Mucosa of rectum (tissue), 2 donors: Measurements from ENCODE around the gene SLC39A7.
A peak's percentile ranks its signal among the peaks of the same experiment; 100 is the strongest.

ENCODE experiments used
- H3K27ac ChIP-seq, 2 donors: one replicate each; pipeline ENCODE4 v1.7.0; 2013; ENCODE audit warnings: inconsistent platforms in 2 of 2, low read depth in 2 of 2, low read length in 2 of 2
- H3K27me3 ChIP-seq, 2 donors: one replicate each; pipeline ENCODE4 v1.7.0; 2013; ENCODE audit warnings: low read length in 2 of 2; ENCODE audit not compliant: control insufficient read depth in 2 of 2, insufficient read depth in 2 of 2
- H3K36me3 ChIP-seq, 2 donors: one replicate each; pipeline ENCODE4 v1.7.0; 2013; ENCODE audit warnings: low read length in 2 of 2; ENCODE audit not compliant: control insufficient read depth in 2 of 2, insufficient read depth in 2 of 2
- H3K4me1 ChIP-seq, 2 donors: one replicate each; pipeline ENCODE4 v1.7.0; 2013; ENCODE audit warnings: low read length in 2 of 2, mild to moderate bottlenecking in 1 of 2; ENCODE audit not compliant: control insufficient read depth in 2 of 2, insufficient read depth in 2 of 2
- H3K4me3 ChIP-seq, 2 donors: one replicate each; pipeline ENCODE4 v1.7.0; 2013; ENCODE audit warnings: low read length in 2 of 2
- H3K9ac ChIP-seq, 2 donors: one replicate each; pipeline ENCODE4 v1.7.0; 2013; ENCODE audit warnings: low read length in 2 of 2, low read depth in 1 of 2, mild to moderate bottlenecking in 1 of 2
- H3K9me3 ChIP-seq, 2 donors: one replicate each; pipeline ENCODE4 v1.7.0; 2013; ENCODE audit warnings: low read length in 2 of 2; ENCODE audit not compliant: control insufficient read depth in 2 of 2
- donor health status: healthy.
- donor health status: Normal muscosa, but diverticular disease.

Gene SLC39A7

DNA sequence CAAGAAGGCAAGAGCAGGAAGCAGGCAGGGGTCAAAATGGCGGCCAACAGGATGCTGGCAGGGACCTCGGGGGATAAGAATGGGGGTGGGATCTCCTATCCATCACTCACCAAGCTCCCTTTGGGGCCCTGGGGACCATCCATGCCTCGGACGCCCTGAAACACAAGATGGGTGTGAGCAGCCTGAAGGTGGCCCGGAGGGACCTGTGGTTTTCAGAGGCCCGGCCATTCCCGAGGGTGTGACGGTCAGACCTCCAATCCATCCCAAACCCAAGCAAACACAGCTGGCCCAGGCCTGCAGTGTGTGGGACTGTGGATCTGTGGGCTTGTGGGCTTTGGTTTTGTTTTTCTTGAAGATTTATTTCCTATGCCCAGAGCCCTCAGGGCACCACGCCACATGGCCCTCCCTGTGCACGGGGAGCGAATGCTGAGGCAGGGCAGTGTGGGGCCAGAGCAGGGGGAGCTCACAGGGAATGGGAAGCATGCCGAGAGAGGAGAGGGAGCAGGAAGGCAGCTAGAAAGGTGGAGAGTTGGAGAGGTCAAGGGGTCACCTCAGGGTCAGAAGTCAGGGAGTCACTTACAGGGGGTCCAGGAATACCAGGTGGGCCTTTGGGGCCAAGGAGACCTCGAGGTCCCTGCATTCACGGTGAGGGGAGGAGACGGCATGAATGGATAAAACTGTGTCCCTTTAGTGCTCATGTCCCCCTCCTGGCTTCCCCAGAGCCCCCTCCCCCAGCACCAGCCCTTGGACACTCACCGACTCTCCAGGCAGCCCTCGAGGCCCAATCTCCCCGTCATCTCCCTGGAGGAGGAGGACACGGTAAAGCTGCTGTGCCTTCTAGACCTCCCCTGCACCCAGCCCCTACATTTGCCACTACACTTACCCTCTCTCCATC, 22.9 kb upstream of the SLC39A7 start:
- Histone ChIP-seq H3K27ac (no peak overlapping the region), H3K9me3 (no peaks in the 10 kb centered on the region), H3K36me3 (no peaks in the 10 kb centered on the region), H3K4me1 (no peaks in the 10 kb centered on the region), H3K9ac (no peak overlapping the region), H3K4me3 (no peak overlapping the region), H3K27me3 (peaks cover 2 to 6% of the 10 kb centered on the region in 2 donors)

DNA sequence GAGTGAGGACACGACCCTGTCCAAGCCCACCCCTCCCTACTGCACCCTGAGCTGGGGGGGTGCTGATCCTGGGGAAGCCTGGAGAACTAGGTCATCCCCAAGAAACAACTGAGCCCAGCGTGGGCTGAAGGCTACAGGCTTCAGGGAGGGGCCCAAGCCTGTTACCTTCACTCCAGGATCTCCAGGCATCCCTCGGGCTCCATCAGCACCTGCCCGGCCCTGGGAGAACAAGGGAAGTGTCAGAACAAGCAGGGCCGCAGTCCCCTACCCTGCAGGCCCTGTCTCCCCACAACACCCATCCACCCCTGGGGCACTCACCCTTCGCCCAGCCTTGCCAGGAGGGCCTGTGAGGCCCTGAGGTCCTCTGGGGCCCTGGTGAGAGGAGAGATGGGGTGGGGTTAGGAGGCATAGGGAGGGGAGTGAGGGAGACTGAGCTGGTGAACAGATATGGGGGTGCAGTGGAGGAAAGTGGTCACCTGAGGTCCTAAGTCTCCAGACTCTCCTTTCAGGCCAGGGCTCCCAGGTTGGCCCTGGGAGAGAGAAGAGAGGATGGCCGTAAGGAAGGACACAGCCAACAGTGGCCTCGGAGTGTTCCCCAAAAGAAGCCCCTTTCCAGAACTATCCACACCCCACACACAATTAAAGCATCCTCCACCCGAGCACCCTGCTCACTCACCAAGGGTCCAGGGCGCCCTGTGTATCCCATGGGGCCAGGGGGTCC, 21.8 kb upstream of the SLC39A7 start:
- Histone ChIP-seq H3K4me3 (no peak overlapping the region), H3K36me3 (no peaks in the 10 kb centered on the region), H3K9me3 (no peaks in the 10 kb centered on the region), H3K27ac (no peak overlapping the region), H3K27me3 (peaks cover 0 to 2% of the 10 kb centered on the region in 2 donors), H3K4me1 (no peaks in the 10 kb centered on the region), H3K9ac (no peak overlapping the region)

DNA sequence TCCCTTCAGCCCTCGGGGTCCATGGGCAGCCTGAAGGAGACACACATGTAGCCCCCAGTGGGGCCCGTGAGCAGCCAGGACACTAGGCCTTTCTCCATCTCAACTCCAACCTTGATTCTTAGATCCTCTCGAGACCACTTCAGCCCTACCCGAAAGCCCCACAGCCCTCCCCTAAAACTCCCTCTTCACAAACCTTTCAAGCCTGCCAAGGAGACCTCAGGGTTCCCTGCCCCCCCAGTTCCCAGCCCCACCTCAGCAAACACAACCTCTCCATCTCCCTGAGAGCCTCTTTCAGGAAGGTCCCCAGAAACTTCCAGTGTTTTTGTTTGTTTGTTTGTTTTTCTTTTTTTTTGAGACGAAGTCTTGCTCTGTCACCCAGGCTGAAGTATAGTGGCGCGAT, 19.5 kb upstream of the SLC39A7 start:
- Histone ChIP-seq H3K27ac (no peak overlapping the region), H3K27me3 (no peaks in the 10 kb centered on the region), H3K9ac (no peak overlapping the region), H3K36me3 (no peaks in the 10 kb centered on the region), H3K9me3 (no peaks in the 10 kb centered on the region), H3K4me3 (no peak overlapping the region), H3K4me1 (no peaks in the 10 kb centered on the region)

DNA sequence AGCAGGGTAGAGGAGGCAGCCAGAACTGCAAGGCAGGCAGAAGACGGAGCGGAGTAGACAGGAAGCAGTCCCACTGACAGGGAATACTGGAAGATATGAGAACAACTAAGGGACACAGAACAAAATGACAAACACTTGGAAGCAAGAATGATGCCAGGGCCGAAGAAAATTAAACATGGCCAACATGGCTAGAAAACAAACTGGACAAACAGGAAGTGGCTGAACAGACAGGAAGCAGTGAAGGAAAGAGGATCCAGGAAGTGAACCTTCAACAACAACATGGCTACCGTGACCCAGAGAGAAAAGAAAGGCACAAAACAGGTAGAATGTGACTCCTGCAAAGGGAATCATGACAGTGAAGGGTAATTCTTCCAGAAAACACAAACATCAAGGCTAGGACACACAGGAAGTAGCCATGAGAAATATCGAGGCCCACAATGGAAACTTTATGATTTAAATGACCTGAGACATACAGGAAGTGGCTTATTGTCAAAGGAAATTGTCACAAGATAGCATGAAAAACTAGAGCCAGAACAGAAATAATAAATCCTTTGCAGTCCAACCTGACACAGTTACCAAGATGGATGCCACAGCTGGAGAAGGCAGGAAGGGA, 17.5 kb upstream of the SLC39A7 start:
- H3K9me3 ChIP-seq = no peaks in the 10 kb centered on the region
- peak overlapping the region in 1 of 2 donors; percentile 37 for H3K4me3 ChIP-seq
- no peaks in the 10 kb centered on the region for H3K4me1 ChIP-seq
- no peak overlapping the region for H3K9ac ChIP-seq
- H3K36me3 ChIP-seq = no peaks in the 10 kb centered on the region
- peaks cover 0 to 1% of the 10 kb centered on the region in 2 donors for H3K27me3 ChIP-seq
- H3K27ac ChIP-seq = no peak overlapping the region

DNA sequence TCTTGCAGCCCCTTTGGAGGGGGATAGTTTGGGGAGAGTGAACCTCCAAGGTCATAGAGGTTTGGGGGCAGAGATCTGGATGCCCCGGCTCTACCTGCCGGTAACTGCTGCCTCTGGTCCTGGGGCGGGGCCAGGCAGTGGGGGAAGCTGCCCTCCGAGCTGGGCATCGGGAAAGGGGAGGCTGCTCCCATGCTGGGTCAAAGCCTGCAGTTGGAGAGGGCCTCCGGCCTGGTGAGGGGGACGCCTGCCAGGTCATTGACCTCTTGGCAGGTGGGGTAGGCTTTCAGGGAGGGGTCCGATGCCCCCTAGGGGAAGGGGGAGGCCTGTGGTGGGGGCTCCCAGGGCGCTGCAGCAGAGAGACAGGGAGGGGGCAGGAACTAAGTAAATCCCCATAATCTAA, 15.5 kb upstream of the SLC39A7 start:
- Histone ChIP-seq H3K27ac (no peak overlapping the region), H3K9ac (no peak overlapping the region), H3K36me3 (no peaks in the 10 kb centered on the region), H3K27me3 (peaks cover 4 to 7% of the 10 kb centered on the region in 2 donors), H3K4me3 (no peak overlapping the region), H3K9me3 (no peaks in the 10 kb centered on the region), H3K4me1 (no peaks in the 10 kb centered on the region)

DNA sequence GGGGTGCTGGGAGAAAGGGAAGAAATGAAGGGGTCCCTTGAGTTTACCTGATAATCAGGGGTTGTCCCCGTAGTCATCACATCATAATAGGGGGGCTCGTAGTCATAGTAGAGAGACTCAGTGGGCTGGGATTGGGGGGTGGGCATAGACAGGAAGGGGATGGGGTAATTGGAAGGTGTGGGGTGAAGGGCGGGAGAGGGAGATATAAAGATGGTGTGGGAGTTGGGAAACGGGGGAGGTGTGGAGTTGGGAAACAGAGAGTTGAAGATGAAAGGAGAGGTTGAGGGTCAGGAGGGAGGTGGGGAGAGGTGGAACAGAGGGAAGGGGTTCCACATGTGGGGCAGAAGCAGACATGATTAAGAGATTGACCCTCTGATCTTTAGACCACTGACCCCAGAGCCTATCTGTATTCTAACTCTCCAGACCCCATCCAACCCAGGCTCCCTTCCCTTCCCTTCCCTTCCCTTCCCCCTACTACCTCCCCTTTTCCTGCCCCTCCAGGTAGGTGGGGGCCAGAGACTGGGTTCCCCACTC, 14.9 kb upstream of the SLC39A7 start:
- Histone ChIP-seq H3K27ac (no peak overlapping the region), H3K9ac (no peak overlapping the region), H3K27me3 (peaks cover 8% of the 10 kb centered on the region in 2 donors), H3K9me3 (no peaks in the 10 kb centered on the region), H3K4me3 (no peak overlapping the region), H3K4me1 (no peaks in the 10 kb centered on the region), H3K36me3 (no peaks in the 10 kb centered on the region)

DNA sequence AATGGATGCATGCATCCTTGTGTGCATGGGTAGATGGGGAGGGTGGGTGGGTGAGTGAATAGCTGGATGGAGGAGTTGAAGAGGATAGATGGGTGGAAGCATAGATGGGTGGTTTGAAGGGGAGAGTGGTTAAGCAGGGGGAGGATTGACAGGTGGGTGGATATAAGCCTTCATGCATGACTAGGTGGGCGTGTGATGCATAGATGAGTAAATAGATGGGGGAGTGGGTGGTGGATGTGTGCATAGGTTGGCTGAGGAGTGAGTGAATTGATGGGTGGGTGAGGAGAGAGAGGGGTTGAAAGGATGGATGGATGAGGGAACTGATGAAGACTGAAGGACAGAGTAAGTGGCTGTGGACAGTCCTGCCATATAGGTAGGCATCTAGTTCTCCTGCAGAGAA, 12.9 kb upstream of the SLC39A7 start:
- peaks cover 4 to 8% of the 10 kb centered on the region in 2 donors for H3K4me1 ChIP-seq
- no peak overlapping the region for H3K27ac ChIP-seq
- H3K4me3 ChIP-seq = no peak overlapping the region
- peaks cover 22 to 23% of the 10 kb centered on the region in 2 donors for H3K27me3 ChIP-seq
- no peaks in the 10 kb centered on the region for H3K9me3 ChIP-seq
- H3K36me3 ChIP-seq = no peaks in the 10 kb centered on the region
- H3K9ac ChIP-seq = no peak overlapping the region

DNA sequence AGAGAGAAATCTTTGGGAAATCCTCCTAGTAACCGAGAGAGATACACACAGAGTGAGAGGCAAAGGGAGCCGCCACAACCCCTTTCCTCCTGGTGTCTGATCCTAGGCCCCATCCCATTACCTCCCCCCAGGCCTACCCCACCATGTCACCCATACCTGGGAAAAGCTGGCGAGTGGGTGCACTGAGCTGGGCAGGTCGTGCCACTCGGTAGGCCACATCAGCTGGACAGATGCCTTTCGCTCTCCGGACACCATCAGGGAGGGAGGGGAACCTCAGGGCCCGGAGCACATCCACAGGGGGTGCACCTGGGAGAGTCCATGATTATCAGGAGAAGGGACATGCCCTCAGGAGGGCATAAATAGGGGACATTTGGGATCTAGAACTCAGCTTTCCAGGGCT, 11.5 kb upstream of the SLC39A7 start:
- Histone ChIP-seq H3K4me3 (no peak overlapping the region), H3K36me3 (peaks cover 0 to under 1% of the 10 kb centered on the region in 2 donors), H3K9ac (no peak overlapping the region), H3K27ac (no peak overlapping the region), H3K27me3 (peaks cover 22 to 23% of the 10 kb centered on the region in 2 donors), H3K9me3 (no peaks in the 10 kb centered on the region), H3K4me1 (peaks cover 7 to 10% of the 10 kb centered on the region in 2 donors)

DNA sequence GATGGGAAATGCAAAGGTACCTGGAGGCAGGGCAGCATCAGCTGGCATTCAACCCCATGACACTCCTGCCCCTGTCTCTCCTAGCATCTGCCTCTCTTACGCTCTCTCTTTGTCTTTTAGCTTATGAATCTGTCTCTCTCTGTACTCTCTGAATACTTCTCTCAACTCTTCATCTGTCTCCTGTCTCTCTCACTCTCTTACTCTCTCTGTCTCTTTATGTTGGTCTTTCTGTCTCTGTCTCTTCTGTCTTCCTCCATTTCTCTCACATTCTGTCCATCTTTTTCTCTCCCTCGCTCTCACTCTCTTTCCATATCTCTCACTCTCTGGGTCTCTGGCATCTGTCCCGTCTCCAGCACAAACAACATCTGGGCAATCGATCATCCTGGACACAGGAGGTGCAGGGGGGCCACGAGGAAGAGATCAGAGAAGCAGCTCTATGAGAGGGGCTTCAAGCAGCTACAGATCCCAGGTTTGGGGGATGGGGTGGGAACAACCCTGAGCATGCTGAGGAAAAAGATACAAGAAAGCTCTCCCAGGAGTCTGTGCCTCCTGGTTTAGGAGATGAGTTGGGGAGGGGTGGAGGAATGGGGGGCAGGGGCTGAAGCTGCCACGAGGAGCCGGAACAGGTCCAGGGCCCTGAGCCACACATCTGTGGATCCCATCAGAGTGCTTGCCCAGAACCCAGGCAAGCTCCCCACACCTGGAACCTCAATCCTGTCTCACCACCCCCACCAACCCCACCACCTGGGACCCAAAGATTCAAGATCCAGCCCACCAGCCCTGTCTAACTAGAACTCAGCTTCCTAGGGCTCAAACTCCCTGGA, 10.8 kb upstream of the SLC39A7 start:
- Histone ChIP-seq H3K36me3 (peaks cover 5 to 7% of the 10 kb centered on the region in 2 donors), H3K9me3 (no peaks in the 10 kb centered on the region), H3K27ac (no peak overlapping the region), H3K4me1 (peaks cover 7 to 10% of the 10 kb centered on the region in 2 donors), H3K27me3 (peaks cover 22 to 23% of the 10 kb centered on the region in 2 donors), H3K4me3 (no peak overlapping the region), H3K9ac (no peak overlapping the region)
